ENCODE results near the gene FAM234B.
"Not testable (repeated sequence)": the region's sequence is repeated elsewhere in the genome, so short reads cannot be mapped to it uniquely, and the experiment has no call there.

Gene FAM234B

GRCh38 chr12:13079440-13079906 is 35.3 kb downstream of the FAM234B start:
- no peaks in the 10 kb centered on the region for H3K27me3 Mint-ChIP-seq
- H3K4me1 Mint-ChIP-seq (ENCODE audit: low read depth) = peaks cover 8% of the 10 kb centered on the region
- H3K9me3 Mint-ChIP-seq = no peaks in the 10 kb centered on the region
- H3K27ac Mint-ChIP-seq = no peak overlapping the region
- intact Hi-C loops (cut with micrococcal nuclease) = no loop called here
- no peak overlapping the region for H3K4me3 Mint-ChIP-seq
- peaks cover 15% of the 10 kb centered on the region for H3K36me3 Mint-ChIP-seq (ENCODE audit: low read depth)

GRCh38 chr12:13080266-13080665 is 36.1 kb downstream of the FAM234B start:
- Mint-ChIP-seq H3K27me3 (no peaks in the 10 kb centered on the region), H3K27ac (no peak overlapping the region), H3K4me3 (no peak overlapping the region), H3K36me3 (ENCODE audit: low read depth) (peaks cover 15% of the 10 kb centered on the region), H3K9me3 (no peaks in the 10 kb centered on the region), H3K4me1 (ENCODE audit: low read depth) (peaks cover 8% of the 10 kb centered on the region)
- intact Hi-C loops (cut with micrococcal nuclease) = no loop called here

GRCh38 chr12:13082861-13083260 is 38.7 kb downstream of the FAM234B start:
- Mint-ChIP-seq H3K27me3 (no peaks in the 10 kb centered on the region), H3K4me3 (no peak overlapping the region), H3K36me3 (ENCODE audit: low read depth) (no peaks in the 10 kb centered on the region), H3K4me1 (ENCODE audit: low read depth) (peaks cover 17% of the 10 kb centered on the region), H3K27ac (no peak overlapping the region), H3K9me3 (no peaks in the 10 kb centered on the region)
- intact Hi-C loops (cut with micrococcal nuclease) = no loop called here

DNA sequence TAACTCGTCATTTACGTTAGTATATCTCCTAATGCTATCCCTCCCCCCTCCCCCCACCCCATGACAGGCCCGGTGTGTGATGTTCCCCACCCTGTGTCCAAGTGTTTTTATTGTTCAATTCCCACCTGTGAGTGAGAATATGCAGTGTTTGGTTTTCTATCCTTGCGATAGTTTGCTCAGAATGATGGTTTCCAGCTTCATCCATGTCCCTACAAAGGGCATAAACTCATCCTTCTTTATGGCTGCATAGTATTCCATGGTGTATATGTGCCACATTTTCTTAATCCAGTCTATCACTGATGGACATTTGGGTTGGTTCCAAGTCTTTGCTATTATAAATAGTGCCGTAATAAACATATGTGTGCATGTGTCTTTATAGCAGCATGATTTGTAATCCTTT is 39.5 kb downstream of the FAM234B start:
- H3K27me3 Mint-ChIP-seq; intact Hi-C loops (cut with micrococcal nuclease); H3K4me3 Mint-ChIP-seq; H3K9me3 Mint-ChIP-seq; H3K27ac Mint-ChIP-seq; H3K36me3 Mint-ChIP-seq (ENCODE audit: low read depth): not testable (repeated sequence)
- peaks cover 17% of the 10 kb centered on the region for H3K4me1 Mint-ChIP-seq (ENCODE audit: low read depth)

GRCh38 chr12:13084898-13085640 is 40.9 kb downstream of the FAM234B start:
- Mint-ChIP-seq H3K36me3 (ENCODE audit: low read depth) (no peaks in the 10 kb centered on the region), H3K27me3 (no peaks in the 10 kb centered on the region), H3K27ac (no peak overlapping the region), H3K4me3 (no peak overlapping the region), H3K4me1 (ENCODE audit: low read depth) (peaks cover 23% of the 10 kb centered on the region), H3K9me3 (no peaks in the 10 kb centered on the region)
- intact Hi-C loops (cut with micrococcal nuclease) = no loop called here

GRCh38 chr12:13085968-13086686 is 41.9 kb downstream of the FAM234B start:
- Mint-ChIP-seq H3K27me3 (no peaks in the 10 kb centered on the region), H3K4me1 (ENCODE audit: low read depth) (peaks cover 33% of the 10 kb centered on the region), H3K4me3 (no peak overlapping the region), H3K27ac (no peak overlapping the region), H3K36me3 (ENCODE audit: low read depth) (no peaks in the 10 kb centered on the region), H3K9me3 (no peaks in the 10 kb centered on the region)
- intact Hi-C loops (cut with micrococcal nuclease) = no loop called here

DNA sequence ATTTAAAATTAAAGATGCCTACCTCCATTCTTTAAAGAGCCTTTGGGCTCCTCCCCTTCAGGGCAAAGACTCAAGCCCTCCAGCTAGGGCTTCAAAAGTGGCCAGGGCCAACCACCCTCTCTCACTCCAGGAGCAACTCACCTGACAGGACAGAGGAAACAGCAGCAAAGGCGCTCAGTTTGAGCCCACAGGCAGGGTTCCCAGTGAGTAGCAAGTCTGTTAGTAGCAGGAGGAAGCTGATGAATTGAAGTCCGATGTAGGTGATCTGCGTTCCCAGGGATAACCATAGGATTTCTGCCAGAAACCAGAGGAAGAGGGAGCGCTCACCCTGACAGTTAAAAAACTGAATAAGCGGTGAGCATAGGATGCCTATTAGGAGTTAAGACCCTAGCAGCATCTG is 43.6 kb downstream of the FAM234B start:
- H3K36me3 Mint-ChIP-seq (ENCODE audit: low read depth) = no peaks in the 10 kb centered on the region
- H3K27ac Mint-ChIP-seq = no peak overlapping the region
- peaks cover 45% of the 10 kb centered on the region for H3K4me1 Mint-ChIP-seq (ENCODE audit: low read depth)
- no peaks in the 10 kb centered on the region for H3K27me3 Mint-ChIP-seq
- H3K4me3 Mint-ChIP-seq = no peak overlapping the region
- intact Hi-C loops (cut with micrococcal nuclease) = no loop called here
- no peaks in the 10 kb centered on the region for H3K9me3 Mint-ChIP-seq

DNA sequence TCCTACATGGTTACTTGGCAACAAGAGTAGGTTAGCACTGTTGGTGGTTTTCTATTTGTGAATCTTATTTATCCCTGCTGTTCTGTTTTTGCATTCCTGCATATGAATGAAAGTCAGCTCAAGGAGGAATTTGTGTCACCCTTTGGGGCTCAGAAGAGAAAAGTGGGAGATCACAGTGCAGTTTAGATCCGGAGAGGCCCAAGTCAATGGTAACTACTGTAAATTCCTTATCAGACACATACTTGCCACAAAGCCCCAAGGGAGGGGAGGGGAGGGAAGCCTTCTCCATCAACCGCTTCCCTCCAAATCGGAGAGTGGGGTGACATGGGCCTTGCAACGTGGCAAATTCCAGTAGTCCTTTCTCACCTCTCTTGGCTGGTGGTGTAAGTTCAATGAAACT is 44.3 kb downstream of the FAM234B start:
- no peak overlapping the region for H3K4me3 Mint-ChIP-seq
- H3K4me1 Mint-ChIP-seq (ENCODE audit: low read depth) = peaks cover 44% of the 10 kb centered on the region
- H3K27ac Mint-ChIP-seq = no peak overlapping the region
- H3K9me3 Mint-ChIP-seq = no peaks in the 10 kb centered on the region
- intact Hi-C loops (cut with micrococcal nuclease) = no loop called here
- no peaks in the 10 kb centered on the region for H3K27me3 Mint-ChIP-seq
- no peaks in the 10 kb centered on the region for H3K36me3 Mint-ChIP-seq (ENCODE audit: low read depth)

DNA sequence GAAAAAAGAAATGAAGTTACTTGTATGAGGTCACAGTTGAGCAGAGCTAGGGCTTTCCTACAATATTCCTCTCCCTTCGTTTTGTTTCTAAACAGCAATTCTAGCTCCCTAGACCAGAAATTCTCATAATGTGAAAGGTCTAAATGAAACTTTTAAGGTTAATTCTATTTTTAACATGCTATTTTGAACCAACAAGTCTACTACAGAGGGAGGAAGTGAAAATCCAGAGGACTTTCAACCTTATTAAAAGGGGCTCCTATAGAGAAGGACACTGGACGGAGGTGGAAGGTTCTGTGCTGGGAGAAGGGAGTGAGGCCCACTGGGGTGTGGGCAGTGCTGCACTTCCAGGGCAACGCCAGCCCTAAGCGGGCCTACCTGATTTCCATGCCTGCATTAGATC is 45.9 kb downstream of the FAM234B start:
- intact Hi-C loops (cut with micrococcal nuclease) = loop anchor here (10.0 kb wide), 2 partner anchors 45 to 365 kb away; partner anchors contain the start of gene FAM234B
- H3K9me3 Mint-ChIP-seq = no peaks in the 10 kb centered on the region
- no peaks in the 10 kb centered on the region for H3K27me3 Mint-ChIP-seq
- no peaks in the 10 kb centered on the region for H3K36me3 Mint-ChIP-seq (ENCODE audit: low read depth)
- peaks cover 57% of the 10 kb centered on the region for H3K4me1 Mint-ChIP-seq (ENCODE audit: low read depth)
- peak overlapping the region; percentile 35 for H3K27ac Mint-ChIP-seq
- no peak overlapping the region for H3K4me3 Mint-ChIP-seq

- H3K4me1 Mint-ChIP-seq (ENCODE audit: low read depth) = peaks cover 60% of the 10 kb centered on the region
- no peaks in the 10 kb centered on the region for H3K36me3 Mint-ChIP-seq (ENCODE audit: low read depth)
- no peak overlapping the region for H3K4me3 Mint-ChIP-seq
- no peaks in the 10 kb centered on the region for H3K27me3 Mint-ChIP-seq
- H3K27ac Mint-ChIP-seq = peak overlapping the region; percentile 35
- intact Hi-C loops (cut with micrococcal nuclease) = loop anchor here (10.0 kb wide), 2 partner anchors 47 to 367 kb away; partner anchors contain the start of gene FAM234B
- no peaks in the 10 kb centered on the region for H3K9me3 Mint-ChIP-seq
These were observed 47.7 kb downstream of the FAM234B start for GRCh38 chr12:13091832-13092231.

- intact Hi-C loops (cut with micrococcal nuclease) = loop anchor here (10.0 kb wide), 2 partner anchors 49 to 369 kb away; partner anchors contain the start of gene FAM234B
- no peaks in the 10 kb centered on the region for H3K27me3 Mint-ChIP-seq
- H3K9me3 Mint-ChIP-seq = no peaks in the 10 kb centered on the region
- H3K36me3 Mint-ChIP-seq (ENCODE audit: low read depth) = no peaks in the 10 kb centered on the region
- peak overlapping the region; percentile 90 for H3K27ac Mint-ChIP-seq
- H3K4me1 Mint-ChIP-seq (ENCODE audit: low read depth) = peaks cover 71% of the 10 kb centered on the region
- no peak overlapping the region for H3K4me3 Mint-ChIP-seq
These were observed 49.1 kb downstream of the FAM234B start for GRCh38 chr12:13093191-13093847.

DNA sequence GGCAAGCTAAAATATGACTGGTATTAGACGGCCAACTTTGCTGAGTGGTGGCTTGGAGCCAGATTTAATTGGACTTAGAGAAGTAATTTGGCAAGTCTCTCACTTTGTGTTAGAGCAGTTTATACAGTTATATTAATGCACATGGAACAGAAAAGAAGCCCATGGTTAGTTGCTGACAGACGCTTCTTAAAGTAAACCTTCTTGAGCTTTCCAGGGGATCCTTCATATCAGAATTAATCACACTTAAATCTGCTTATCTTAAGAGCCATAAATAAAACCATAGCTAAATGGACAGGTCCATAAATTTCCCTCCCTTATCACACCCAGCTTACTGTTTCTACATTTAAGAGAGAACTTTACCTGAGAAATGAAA is 49.7 kb downstream of the FAM234B start:
- H3K27ac Mint-ChIP-seq = peak overlapping the region; percentile 90
- no peak overlapping the region for H3K4me3 Mint-ChIP-seq
- no peaks in the 10 kb centered on the region for H3K36me3 Mint-ChIP-seq (ENCODE audit: low read depth)
- H3K9me3 Mint-ChIP-seq = no peaks in the 10 kb centered on the region
- intact Hi-C loops (cut with micrococcal nuclease) = loop anchor here (2.0 to 10.0 kb wide), 3 partner anchors 49 to 369 kb away; partner anchors contain the start of genes FAM234B and HEBP1
- H3K27me3 Mint-ChIP-seq = no peaks in the 10 kb centered on the region
- peaks cover 76% of the 10 kb centered on the region for H3K4me1 Mint-ChIP-seq (ENCODE audit: low read depth)

DNA sequence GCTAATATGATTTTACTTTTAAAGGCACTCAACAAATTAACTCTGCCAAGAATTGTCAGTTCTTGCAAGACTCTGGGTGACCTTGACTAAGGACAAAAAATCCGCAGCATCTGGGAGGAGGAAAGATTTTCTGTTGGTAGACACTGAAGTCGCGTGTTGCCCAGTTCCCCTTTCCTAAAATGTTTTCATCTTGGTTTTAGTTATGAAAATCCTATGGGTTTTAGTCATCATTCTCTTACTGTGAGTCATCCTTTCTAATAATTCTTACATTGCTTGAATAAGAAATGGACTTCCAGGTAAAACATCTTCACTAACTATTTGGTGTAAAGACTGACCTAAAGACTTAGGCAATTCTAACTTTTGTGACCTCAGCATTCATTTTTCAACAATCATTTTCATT is 50.2 kb downstream of the FAM234B start:
- intact Hi-C loops (cut with micrococcal nuclease) = loop anchor here (2.0 to 10.0 kb wide), 3 partner anchors 50 to 370 kb away; partner anchors contain the start of genes FAM234B and HEBP1
- Mint-ChIP-seq H3K27me3 (no peaks in the 10 kb centered on the region), H3K9me3 (no peaks in the 10 kb centered on the region), H3K36me3 (ENCODE audit: low read depth) (no peaks in the 10 kb centered on the region), H3K4me3 (no peak overlapping the region), H3K27ac (peak overlapping the region; percentile 90), H3K4me1 (ENCODE audit: low read depth) (peaks cover 82% of the 10 kb centered on the region)
